HL-60 (cell line): ENCODE measurements around the gene SEZ6L2.

ENCODE experiments used
- CTCF ChIP-seq: IDR thresholded peaks from one replicate; pipeline ENCODE4 v1.5.1; 2011; ENCODE audit warnings: low read length, control low read depth, inconsistent platforms; ENCODE audit not compliant: insufficient read depth
- GABPA ChIP-seq: IDR thresholded peaks from 2 replicates; pipeline ENCODE4 v1.6.1; 2012; ENCODE audit warnings: low read depth
- REST ChIP-seq: IDR thresholded peaks from 2 replicates; pipeline ENCODE4 v1.6.1; 2012; ENCODE audit warnings: low read depth; ENCODE audit not compliant: insufficient replicate concordance
- SPI1 ChIP-seq: IDR thresholded peaks from 2 replicates; pipeline ENCODE4 v1.6.1; 2012; ENCODE audit warnings: low read depth, mild to moderate bottlenecking, borderline replicate concordance

DNA sequence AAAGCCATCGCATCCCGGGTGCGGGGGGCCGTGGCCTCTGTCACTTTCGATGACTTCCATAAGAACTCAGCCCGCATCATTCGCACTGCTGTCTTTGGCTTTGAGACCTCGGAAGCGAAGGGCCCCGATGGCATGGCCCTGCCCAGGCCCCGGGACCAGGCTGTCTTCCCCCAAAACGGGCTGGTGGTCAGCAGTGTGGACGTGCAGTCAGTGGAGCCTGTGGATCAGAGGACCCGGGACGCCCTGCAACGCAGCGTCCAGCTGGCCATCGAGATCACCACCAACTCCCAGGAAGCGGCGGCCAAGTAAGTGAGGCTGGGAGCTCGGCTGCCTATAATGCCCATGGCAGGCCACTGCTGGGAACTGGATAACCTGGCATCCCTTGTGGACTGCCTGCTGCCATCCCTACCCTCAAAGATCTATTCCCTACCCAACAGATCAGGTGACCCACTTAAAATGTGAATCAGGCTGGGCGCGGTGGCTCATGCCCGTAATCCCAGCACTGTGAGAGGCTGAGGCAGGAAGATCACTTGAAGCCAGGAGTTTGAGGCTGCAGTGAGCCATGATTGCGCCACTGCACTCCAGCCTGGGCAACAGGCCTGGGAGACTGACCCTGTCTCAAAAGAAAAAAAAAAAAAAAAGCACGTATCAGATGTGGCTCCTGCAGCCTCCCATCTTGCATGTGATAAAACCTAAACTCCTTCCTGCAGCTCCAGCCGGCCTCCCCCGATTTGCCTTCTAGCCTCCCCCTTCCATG is 54.6 kb downstream of the SEZ6L2 start:
- no peak for TF ChIP-seq CTCF
- TF ChIP-seq GABPA = no peak
- TF ChIP-seq SPI1 = no peak
- no peak for TF ChIP-seq REST
